OCI-LY3 (cell line): ENCODE data around the gene GPR15LG.

Experiments used
- EZH2phosphoT487 ChIP-seq: fragments of 200-600 bp; shearing (Covaris generic); IDR thresholded peaks from 2 replicates; pipeline ENCODE4 v1.6.1; 2018; ENCODE audit warnings: antibody characterized with exemption, mixed run types, low read depth
- TF ChIP-seq, protein P1 (sequence below): fragments of 200-600, 300-600 bp; sonication (generic); IDR thresholded peaks from 2 replicates; pipeline ENCODE4 v1.5.1; 2014; ENCODE audit warnings: antibody characterized with exemption, low read length, low read depth

DNA sequence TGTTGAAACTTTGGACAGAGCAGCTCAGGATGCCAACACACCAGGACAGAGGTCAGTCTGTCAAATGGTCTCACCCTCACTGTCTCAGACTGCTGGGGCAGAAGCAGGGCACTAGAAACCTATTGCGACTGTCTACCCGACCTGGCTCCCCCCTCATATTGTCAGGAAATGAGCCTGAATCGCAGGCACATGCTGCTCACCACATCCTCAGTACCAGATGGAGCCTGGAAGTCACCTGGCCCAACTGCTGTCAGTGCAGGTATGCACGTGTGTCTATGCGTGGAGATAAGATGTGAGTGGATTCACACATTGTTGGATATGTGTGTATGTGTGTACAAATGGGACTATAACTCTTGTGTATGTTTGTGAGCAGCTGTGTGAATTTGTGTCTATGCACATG is 17.5 kb downstream of the GPR15LG start:
- TF ChIP-seq, protein P1, sequence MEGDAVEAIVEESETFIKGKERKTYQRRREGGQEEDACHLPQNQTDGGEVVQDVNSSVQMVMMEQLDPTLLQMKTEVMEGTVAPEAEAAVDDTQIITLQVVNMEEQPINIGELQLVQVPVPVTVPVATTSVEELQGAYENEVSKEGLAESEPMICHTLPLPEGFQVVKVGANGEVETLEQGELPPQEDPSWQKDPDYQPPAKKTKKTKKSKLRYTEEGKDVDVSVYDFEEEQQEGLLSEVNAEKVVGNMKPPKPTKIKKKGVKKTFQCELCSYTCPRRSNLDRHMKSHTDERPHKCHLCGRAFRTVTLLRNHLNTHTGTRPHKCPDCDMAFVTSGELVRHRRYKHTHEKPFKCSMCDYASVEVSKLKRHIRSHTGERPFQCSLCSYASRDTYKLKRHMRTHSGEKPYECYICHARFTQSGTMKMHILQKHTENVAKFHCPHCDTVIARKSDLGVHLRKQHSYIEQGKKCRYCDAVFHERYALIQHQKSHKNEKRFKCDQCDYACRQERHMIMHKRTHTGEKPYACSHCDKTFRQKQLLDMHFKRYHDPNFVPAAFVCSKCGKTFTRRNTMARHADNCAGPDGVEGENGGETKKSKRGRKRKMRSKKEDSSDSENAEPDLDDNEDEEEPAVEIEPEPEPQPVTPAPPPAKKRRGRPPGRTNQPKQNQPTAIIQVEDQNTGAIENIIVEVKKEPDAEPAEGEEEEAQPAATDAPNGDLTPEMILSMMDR = no peak
- no peak for TF ChIP-seq EZH2phosphoT487
